DOHH2 (cell line): ENCODE data around the gene MICAL2.

Source experiments
- H3F3A ChIP-seq: fragments of 200-600 bp; sonication (generic), shearing (Covaris generic); 2 replicates; pipeline ENCODE4 v1.6.0; 2016; ENCODE audit warnings: antibody characterized with exemption, mild to moderate bottlenecking; ENCODE audit not compliant: control insufficient read depth, insufficient read depth
- H3K27ac ChIP-seq: fragments of 200-600 bp; sonication (generic); 2 replicates; pipeline ENCODE4 v1.5.1; 2014; ENCODE audit warnings: low read depth, mild to moderate bottlenecking, low read length, moderate library complexity
- H3K27me3 ChIP-seq: fragments of 200-600 bp; sonication (generic); 2 replicates; pipeline ENCODE4 v1.6.1; 2014; ENCODE audit warnings: mild to moderate bottlenecking, low read length, mixed read lengths; ENCODE audit not compliant: control insufficient read depth
- H3K36me3 ChIP-seq: fragments of 200-600 bp; sonication (generic); 2 replicates; pipeline ENCODE4 v1.6.1; 2014; ENCODE audit warnings: mild to moderate bottlenecking, low read length, moderate library complexity, mixed read lengths; ENCODE audit not compliant: control insufficient read depth
- H3K4me1 ChIP-seq: fragments of 200-600 bp; sonication (generic); 2 replicates; pipeline ENCODE4 v1.6.1; 2014; ENCODE audit warnings: mild to moderate bottlenecking, low read length, mixed read lengths; ENCODE audit not compliant: control insufficient read depth
- H3K4me2 ChIP-seq: fragments of 200-600 bp; sonication (generic); 2 replicates; pipeline ENCODE4 v1.6.0; 2014; ENCODE audit warnings: mild to moderate bottlenecking, low read length, moderate library complexity
- H3K4me3 ChIP-seq: fragments of 200-600 bp; sonication (generic); 2 replicates; pipeline ENCODE4 v1.5.1; 2014; ENCODE audit warnings: mild to moderate bottlenecking, low read length, mixed read lengths
- H3K79me2 ChIP-seq: fragments of 200-600 bp; sonication (generic); 2 replicates; pipeline ENCODE4 v1.6.1; 2014; ENCODE audit warnings: mild to moderate bottlenecking, low read length, mixed read lengths; ENCODE audit not compliant: control insufficient read depth
- H3K9me2 ChIP-seq: fragments of 200-600 bp; sonication (generic); replicated peaks from 2 replicates; pipeline ENCODE4 v1.6.1; 2014; ENCODE audit warnings: mild to moderate bottlenecking, low read length, mixed read lengths; ENCODE audit not compliant: control insufficient read depth
- H3K9me3 ChIP-seq: fragments of 200-600 bp; sonication (generic); 2 replicates; pipeline ENCODE4 v1.6.1; 2014; ENCODE audit warnings: antibody characterized with exemption, low read length, mixed read lengths; ENCODE audit not compliant: control insufficient read depth, insufficient read depth
- H4K20me1 ChIP-seq: fragments of 200-600 bp; sonication (generic); 2 replicates; pipeline ENCODE4 v1.6.0; 2014; ENCODE audit warnings: low read depth, mild to moderate bottlenecking, antibody characterized with exemption, low read length, moderate library complexity; ENCODE audit not compliant: control insufficient read depth, insufficient read depth
- EZH2phosphoT487 ChIP-seq: fragments of 200-600 bp; sonication (generic); IDR thresholded peaks from 2 replicates; pipeline ENCODE4 v1.6.1; 2017; ENCODE audit warnings: borderline replicate concordance, mild to moderate bottlenecking, antibody characterized with exemption, low read length, moderate library complexity, mixed read lengths
- TF ChIP-seq, protein P1 (sequence below): fragments of 200-600 bp; sonication (generic); IDR thresholded peaks from one replicate; pipeline ENCODE4 v1.5.1; 2014; ENCODE audit warnings: antibody characterized with exemption, mild to moderate bottlenecking, low read depth, low read length; ENCODE audit not compliant: poor library complexity, severe bottlenecking

MICAL2 gene

DNA sequence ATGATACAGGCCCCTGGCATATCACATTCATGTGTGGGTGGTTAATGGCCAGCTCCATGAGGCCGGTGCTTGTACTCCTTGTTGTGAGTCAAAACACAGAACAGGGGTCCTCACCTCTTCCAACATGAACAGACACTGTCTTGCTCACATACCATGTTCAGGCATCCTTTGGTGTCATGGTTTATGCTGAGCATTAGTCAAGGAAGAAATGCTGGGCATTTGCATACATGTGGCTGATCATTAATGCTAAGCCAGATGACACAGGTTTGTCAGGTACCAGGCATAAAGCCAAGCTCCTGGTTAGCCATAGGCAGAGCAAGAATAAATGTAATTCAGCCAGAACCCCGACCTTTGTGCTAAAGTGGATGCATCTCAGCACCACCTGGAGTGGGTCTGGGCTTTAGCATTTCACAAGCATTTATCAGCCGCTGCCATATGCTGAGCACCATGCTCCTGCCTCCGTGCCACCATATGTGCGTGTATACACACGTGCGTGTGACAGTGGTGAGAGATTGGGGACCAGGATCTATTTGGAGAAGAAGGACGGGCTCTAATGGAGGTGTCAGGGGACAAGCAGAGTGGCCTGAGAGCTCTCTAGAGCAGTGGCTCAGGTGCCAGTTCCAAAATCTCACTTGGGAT, 55.0 kb downstream of the MICAL2 start:
- Histone ChIP-seq H3K79me2 (no peaks in the 10 kb centered on the region), H3K4me2 (no peak overlapping the region), H3K4me1 (no peaks in the 10 kb centered on the region), H3K9me2 (no peaks in the 10 kb centered on the region), H3K9me3 (no peaks in the 10 kb centered on the region), H4K20me1 (no peaks in the 10 kb centered on the region), H3K36me3 (no peaks in the 10 kb centered on the region), H3K4me3 (no peak overlapping the region), H3K27ac (no peak overlapping the region), H3K27me3 (no peaks in the 10 kb centered on the region), H3F3A (no peaks in the 10 kb centered on the region)
- TF ChIP-seq, protein P1, sequence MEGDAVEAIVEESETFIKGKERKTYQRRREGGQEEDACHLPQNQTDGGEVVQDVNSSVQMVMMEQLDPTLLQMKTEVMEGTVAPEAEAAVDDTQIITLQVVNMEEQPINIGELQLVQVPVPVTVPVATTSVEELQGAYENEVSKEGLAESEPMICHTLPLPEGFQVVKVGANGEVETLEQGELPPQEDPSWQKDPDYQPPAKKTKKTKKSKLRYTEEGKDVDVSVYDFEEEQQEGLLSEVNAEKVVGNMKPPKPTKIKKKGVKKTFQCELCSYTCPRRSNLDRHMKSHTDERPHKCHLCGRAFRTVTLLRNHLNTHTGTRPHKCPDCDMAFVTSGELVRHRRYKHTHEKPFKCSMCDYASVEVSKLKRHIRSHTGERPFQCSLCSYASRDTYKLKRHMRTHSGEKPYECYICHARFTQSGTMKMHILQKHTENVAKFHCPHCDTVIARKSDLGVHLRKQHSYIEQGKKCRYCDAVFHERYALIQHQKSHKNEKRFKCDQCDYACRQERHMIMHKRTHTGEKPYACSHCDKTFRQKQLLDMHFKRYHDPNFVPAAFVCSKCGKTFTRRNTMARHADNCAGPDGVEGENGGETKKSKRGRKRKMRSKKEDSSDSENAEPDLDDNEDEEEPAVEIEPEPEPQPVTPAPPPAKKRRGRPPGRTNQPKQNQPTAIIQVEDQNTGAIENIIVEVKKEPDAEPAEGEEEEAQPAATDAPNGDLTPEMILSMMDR, result no peak
- no peak for TF ChIP-seq EZH2phosphoT487

DNA sequence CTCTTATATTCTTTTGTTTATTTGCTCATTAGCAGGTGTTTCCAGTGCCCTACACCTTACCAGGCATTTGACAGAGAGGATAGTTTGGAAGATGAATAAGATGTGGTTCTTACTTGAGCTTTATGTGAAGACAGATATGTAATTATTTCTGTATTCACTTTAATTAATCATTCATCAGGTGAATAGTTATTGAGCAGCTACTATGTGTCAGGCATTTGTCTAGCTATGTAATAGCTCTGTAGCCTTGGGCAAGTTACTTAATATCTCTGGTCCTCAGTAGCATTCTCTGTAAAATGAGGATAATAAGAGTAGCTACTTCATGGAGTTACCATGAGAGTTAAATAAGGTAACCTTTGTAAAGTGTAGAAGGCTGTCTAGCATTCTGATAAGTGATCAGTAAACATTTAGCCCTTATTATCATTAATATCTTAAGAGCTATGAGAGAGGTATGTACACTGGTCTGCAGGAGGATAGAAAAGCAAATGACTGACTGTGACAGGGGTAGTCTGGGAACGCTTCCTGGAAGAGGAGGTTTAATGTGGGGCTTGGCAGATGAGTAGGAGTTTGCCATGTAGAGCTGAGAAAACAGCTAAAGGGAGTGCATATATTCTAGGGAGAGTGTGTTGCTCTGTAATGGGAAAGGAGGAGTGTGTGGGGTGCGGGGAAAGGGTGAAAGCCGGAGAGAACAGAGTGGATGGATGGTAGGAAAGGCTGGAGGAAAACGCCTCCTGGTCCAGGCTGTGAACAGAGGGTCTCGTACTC, 56.1 kb downstream of the MICAL2 start:
- H3K9me3 ChIP-seq, result no peaks in the 10 kb centered on the region
- H3K9me2 ChIP-seq, result no peaks in the 10 kb centered on the region
- no peaks in the 10 kb centered on the region for H3K27me3 ChIP-seq
- H3K4me3 ChIP-seq, result no peak overlapping the region
- no peaks in the 10 kb centered on the region for H3K79me2 ChIP-seq
- H4K20me1 ChIP-seq, result no peaks in the 10 kb centered on the region
- H3K4me1 ChIP-seq, result no peaks in the 10 kb centered on the region
- no peak overlapping the region for H3K4me2 ChIP-seq
- TF ChIP-seq, protein P1, result no peak
- TF ChIP-seq EZH2phosphoT487, result no peak
- no peak overlapping the region for H3K27ac ChIP-seq
- no peaks in the 10 kb centered on the region for H3F3A ChIP-seq
- no peaks in the 10 kb centered on the region for H3K36me3 ChIP-seq

DNA sequence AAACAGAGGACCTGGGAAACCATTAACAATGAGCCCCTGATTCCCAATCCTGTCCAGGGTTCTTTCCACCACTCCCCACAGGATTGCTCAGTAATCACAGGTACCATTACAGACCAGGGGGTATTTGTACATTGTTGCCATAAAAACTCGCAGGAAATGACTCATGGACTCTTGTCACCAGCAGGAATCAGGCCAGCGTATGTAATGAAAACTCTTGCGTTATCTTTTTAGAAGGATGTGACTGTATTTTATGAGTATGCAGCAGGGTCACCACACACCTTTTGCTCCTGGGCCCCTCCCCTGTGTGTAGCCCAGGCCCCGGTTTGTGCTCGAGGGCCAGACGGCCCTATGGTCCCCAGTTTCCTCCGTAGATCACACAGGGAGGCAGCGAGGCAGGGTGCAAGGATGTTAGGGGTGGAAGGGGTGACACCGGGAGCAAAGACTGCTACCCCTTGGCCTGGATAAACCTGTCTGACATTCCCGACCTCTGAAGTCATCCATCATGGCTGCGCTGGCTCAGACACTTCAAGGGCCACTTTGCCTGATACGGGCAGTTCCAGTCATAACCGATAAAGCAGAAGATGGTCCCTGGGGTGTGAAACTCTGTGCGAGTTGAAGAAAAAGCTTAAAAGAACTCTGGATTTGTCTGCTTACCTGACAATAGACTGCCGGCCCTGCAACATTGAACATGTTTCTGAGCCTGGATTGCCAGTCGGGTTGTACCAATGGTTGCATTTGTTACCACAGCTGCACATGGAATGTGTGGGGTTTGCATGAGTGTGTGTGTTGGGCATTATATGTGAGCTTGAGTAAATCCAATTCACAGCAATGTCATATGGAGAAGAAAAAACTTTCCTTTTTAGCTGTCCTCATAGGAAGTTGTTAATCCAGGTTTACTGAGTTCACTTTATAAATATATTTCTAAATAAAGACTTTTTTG, 56.9 kb downstream of the MICAL2 start:
- Histone ChIP-seq H3F3A (no peaks in the 10 kb centered on the region), H3K9me2 (no peaks in the 10 kb centered on the region), H3K4me3 (no peak overlapping the region), H3K36me3 (no peaks in the 10 kb centered on the region), H3K27me3 (no peaks in the 10 kb centered on the region), H3K9me3 (no peaks in the 10 kb centered on the region), H3K79me2 (no peaks in the 10 kb centered on the region), H3K4me1 (no peaks in the 10 kb centered on the region), H3K4me2 (no peak overlapping the region), H4K20me1 (no peaks in the 10 kb centered on the region), H3K27ac (no peak overlapping the region)
- TF ChIP-seq, protein P1, result no peak
- TF ChIP-seq EZH2phosphoT487, result no peak
